Left lung (tissue), 10 donors: ENCODE measurements around the gene MTA1. TPM values are rescaled to one million over a fixed set of nuclear protein-coding genes. Genes with fewer than 3 reads are reported as not detected.

ENCODE experiments used
- ATAC-seq: fragments of 200-7000 bp; cut with Tn5 transposase; one replicate; pipeline ENCODE4 v1.9.1; 2020; ENCODE audit warnings: moderate library complexity
- DNase-seq, 4 donors: peaks; one replicate each; pipeline ENCODE4 v3.0.0-alpha.2; 2013 to 2020
- H3K27ac ChIP-seq, 2 donors: fragments of 200-600 bp; sonication (generic) in 1 of 2; one replicate each; pipeline versions ENCODE4 v1.5.0 to v1.8.0; 2020 to 2021
- H3K27me3 ChIP-seq, 2 donors: fragments of 200-600 bp; sonication (generic) in 1 of 2; one replicate each; pipeline versions ENCODE4 v1.5.0 to v1.8.0; 2020 to 2021
- H3K36me3 ChIP-seq, 2 donors: fragments of 200-600 bp; sonication (generic) in 1 of 2; one replicate each; pipeline versions ENCODE4 v1.5.0 to v1.8.0; 2020 to 2021
- H3K4me1 ChIP-seq, 2 donors: fragments of 200-600 bp; one replicate each; pipeline ENCODE4 v1.8.0; 2021
- H3K4me3 ChIP-seq, 2 donors: fragments of 200-600 bp; sonication (generic) in 1 of 2; one replicate each; pipeline versions ENCODE4 v1.5.0 to v1.8.0; 2020 to 2021; ENCODE audit warnings: mild to moderate bottlenecking in 1 of 2
- H3K9me3 ChIP-seq, 2 donors: fragments of 200-600 bp; sonication (generic) in 1 of 2; one replicate each; pipeline versions ENCODE4 v1.5.0 to v1.8.0; 2020 to 2021
- CTCF ChIP-seq, 2 donors: fragments of 200-600 bp; sonication (generic) in 1 of 2; IDR thresholded peaks; one replicate each; pipeline versions ENCODE4 v1.5.0 to v1.8.0; 2021; ENCODE audit warnings: antibody characterized with exemption in 2 of 2
- intact Hi-C, 2 donors: fragments of 100-400 bp; cut with DNase I; formaldehyde crosslinking; loops; one replicate each; pipeline versions ENCODE4 v1.11.2 to v1.14.2; 2022
- polyA plus RNA-seq, 6 donors: library from polyadenylated mRNA; unstranded; fragments of 120-200 nt; gene quantifications; one replicate each; pipeline ENCODE4 v1.2.1, GENCODE V29; 2013; ENCODE audit not compliant: insufficient read length in 6 of 6
- total RNA-seq, 2 donors: library from RNA; stranded (reverse); fragmentation: NEBNext Ultra II Directional; extraction: Animal tissue kit (Norgen Biotek cat#: 25700); gene quantifications; one replicate each; pipeline ENCODE4 v1.2.1, GENCODE V29; 2021
- donor health status: DM: no; HTN: yes; CAD: no.
- donor health status: DM: no; HTN: no; CAD: no.

Gene MTA1
- total and polyA plus RNA-seq, 8 donors = 60.6 to 165 (median 118) TPM

- Histone ChIP-seq H3K4me1 (peaks cover 50 to 89% of the 10 kb centered on the region in 2 donors), H3K36me3 (peaks cover 0 to 18% of the 10 kb centered on the region in 2 donors), H3K27ac (peak overlapping the region; percentile 92 to 97), H3K4me3 (no peak overlapping the region), H3K9me3 (no peaks in the 10 kb centered on the region), H3K27me3 (peaks cover 0 to 84% of the 10 kb centered on the region in 2 donors)
- ATAC-seq (no peak), DNase-seq (no peak)
- intact Hi-C loops = no loop called here
- TF ChIP-seq CTCF (IDR thresholded peaks at IDR 0.05) = no peak
Observed at GRCh38 chr14:105482486-105483110, 63.0 kb downstream of the MTA1 start.

GRCh38 chr14:105483300-105484068 is 63.9 kb downstream of the MTA1 start:
- Histone ChIP-seq H3K4me3 (no peak overlapping the region), H3K4me1 (peaks cover 51 to 95% of the 10 kb centered on the region in 2 donors), H3K27ac (peak overlapping the region; percentile 92 to 97), H3K27me3 (peaks cover 0 to 84% of the 10 kb centered on the region in 2 donors), H3K36me3 (peaks cover 0 to 14% of the 10 kb centered on the region in 2 donors), H3K9me3 (no peaks in the 10 kb centered on the region)
- ATAC-seq (no peak), DNase-seq (no peak)
- no peak for TF ChIP-seq CTCF (IDR thresholded peaks at IDR 0.05)
- intact Hi-C loops = no loop called here

- peak overlapping the region in 1 of 2 donors; percentile 97 for H3K27ac ChIP-seq
- peaks cover 0 to 5% of the 10 kb centered on the region in 2 donors for H3K36me3 ChIP-seq
- ATAC-seq (no peak), DNase-seq (peak in 1 of 4 donors; percentile 52)
- H3K27me3 ChIP-seq = peaks cover 0 to 76% of the 10 kb centered on the region in 2 donors
- TF ChIP-seq CTCF (IDR thresholded peaks at IDR 0.05) = no peak
- no peak overlapping the region for H3K4me3 ChIP-seq
- no peaks in the 10 kb centered on the region for H3K9me3 ChIP-seq
- peaks cover 59 to 98% of the 10 kb centered on the region in 2 donors for H3K4me1 ChIP-seq
- intact Hi-C loops = no loop called here
Observed at GRCh38 chr14:105484069-105484996, 64.7 kb downstream of the MTA1 start.

GRCh38 chr14:105484997-105485393 is 65.4 kb downstream of the MTA1 start:
- peak overlapping the region in 1 of 2 donors; percentile 97 for H3K27ac ChIP-seq
- peaks cover 0 to 70% of the 10 kb centered on the region in 2 donors for H3K27me3 ChIP-seq
- DNase-seq = no peak
- TF ChIP-seq CTCF (IDR thresholded peaks at IDR 0.05) = no peak
- H3K4me3 ChIP-seq = no peak overlapping the region
- intact Hi-C loops = loop anchor here in 1 of 2 donors (5.0 kb wide), 1 partner anchor 113 kb away; no protein-coding TSS in a partner anchor
- H3K9me3 ChIP-seq = no peaks in the 10 kb centered on the region
- H3K36me3 ChIP-seq = no peaks in the 10 kb centered on the region
- H3K4me1 ChIP-seq = peaks cover 61 to 99% of the 10 kb centered on the region in 2 donors
- ATAC-seq = no peak
